HepG2 (cell line): ENCODE results near the gene ELL3. TPM values are rescaled to one million over a fixed set of nuclear protein-coding genes. Genes with fewer than 3 reads are reported as not detected.

Source experiments
- AHR ChIP-seq: IDR thresholded peaks from 2 replicates; pipeline ENCODE4 v1.6.1; 2018; ENCODE audit warnings: missing genetic modification reagents, missing compliant biosample characterization
- BCLAF1 ChIP-seq: fragments of 450-650 bp; IDR thresholded peaks from 2 replicates; pipeline ENCODE4 v1.6.1; 2017; ENCODE audit warnings: mild to moderate bottlenecking
- CENPT ChIP-seq: sonication (generic); formaldehyde crosslinking; IDR thresholded peaks from 2 replicates; pipeline ENCODE4 v1.8.0; 2022; ENCODE audit warnings: low read depth, mild to moderate bottlenecking, moderate library complexity, missing genetic modification reagents
- CREM ChIP-seq, 2 experiments: sonication (generic) in 1 of 2; formaldehyde crosslinking in 1 of 2; IDR thresholded peaks; 2 replicates each; pipeline versions ENCODE4 v1.4.0 to v1.6.1; 2016 to 2020; ENCODE audit warnings: antibody characterized with exemption in 1 of 2, mild to moderate bottlenecking in 1 of 2, missing genetic modification reagents in 1 of 2
- CTCF ChIP-seq: sonication (generic); formaldehyde crosslinking; IDR thresholded peaks from 2 replicates; pipeline ENCODE4 v1.5.0; 2020; ENCODE audit warnings: mild to moderate bottlenecking, missing genetic modification reagents, moderate library complexity
- ELF3 ChIP-seq: IDR thresholded peaks from 2 replicates; pipeline ENCODE4 v1.6.1; 2016; ENCODE audit warnings: missing genetic modification reagents, missing compliant biosample characterization
- FOXA3 ChIP-seq: IDR thresholded peaks from 2 replicates; pipeline ENCODE4 v1.6.1; 2016; ENCODE audit warnings: missing genetic modification reagents, missing compliant biosample characterization
- GLMP ChIP-seq: sonication (generic); formaldehyde crosslinking; IDR thresholded peaks from 2 replicates; pipeline ENCODE4 v1.9.0; 2021; ENCODE audit warnings: missing genetic modification reagents, mild to moderate bottlenecking, borderline replicate concordance
- GPN1 ChIP-seq: sonication (generic); formaldehyde crosslinking; IDR thresholded peaks from 2 replicates; pipeline ENCODE4 v1.5.1; 2020; ENCODE audit warnings: missing genetic modification reagents, borderline replicate concordance
- MTF1 ChIP-seq: sonication (generic); formaldehyde crosslinking; IDR thresholded peaks from 2 replicates; pipeline ENCODE4 v1.5.0; 2020; ENCODE audit warnings: missing genetic modification reagents
- MXD3 ChIP-seq: IDR thresholded peaks from 2 replicates; pipeline ENCODE4 v1.6.1; 2016; ENCODE audit warnings: mild to moderate bottlenecking, missing biosample characterization, missing genetic modification reagents
- MYC ChIP-seq: sonication (generic); formaldehyde crosslinking; IDR thresholded peaks from 2 replicates; pipeline ENCODE4 v1.9.0; 2021; ENCODE audit warnings: missing genetic modification reagents, borderline replicate concordance
- POLR2AphosphoS5 ChIP-seq: IDR thresholded peaks from 2 replicates; pipeline ENCODE4 v1.6.1; 2012; ENCODE audit warnings: low read depth, low read length
- RXRB ChIP-seq: IDR thresholded peaks from 2 replicates; pipeline ENCODE4 v1.6.1; 2016; ENCODE audit warnings: borderline replicate concordance, missing genetic modification reagents, missing compliant biosample characterization
- SMARCC2 ChIP-seq: fragments of 450-650 bp; IDR thresholded peaks from 2 replicates; pipeline ENCODE4 v1.6.1; 2017; ENCODE audit warnings: antibody characterized with exemption, mild to moderate bottlenecking
- ZBTB42 ChIP-seq: sonication (generic); formaldehyde crosslinking; IDR thresholded peaks from 2 replicates; pipeline ENCODE4 v1.5.0; 2020; ENCODE audit warnings: mild to moderate bottlenecking, missing genetic modification reagents
- ZFP36L2 ChIP-seq: sonication (generic); formaldehyde crosslinking; IDR thresholded peaks from 2 replicates; pipeline ENCODE4 v1.4.0; 2020; ENCODE audit warnings: missing genetic modification reagents
- ZFP62 ChIP-seq: sonication (generic); formaldehyde crosslinking; IDR thresholded peaks from 2 replicates; pipeline ENCODE4 v1.4.0; 2020; ENCODE audit warnings: missing genetic modification reagents
- ZNF232 ChIP-seq: sonication (generic); formaldehyde crosslinking; IDR thresholded peaks from 2 replicates; pipeline ENCODE4 v1.4.0; 2020; ENCODE audit warnings: missing genetic modification reagents, borderline replicate concordance
- ZNF850 ChIP-seq: sonication (generic); formaldehyde crosslinking; conservative IDR thresholded peaks from 2 replicates; pipeline ENCODE4 v1.9.0; 2021; ENCODE audit warnings: mild to moderate bottlenecking, missing genetic modification reagents
- ZSCAN22 ChIP-seq: sonication (generic); formaldehyde crosslinking; IDR thresholded peaks from 2 replicates; pipeline ENCODE4 v1.4.0; 2020; ENCODE audit warnings: mild to moderate bottlenecking, missing genetic modification reagents
- polyA plus RNA-seq, 8 experiments: library from polyadenylated mRNA; depleted of rRNA in 3 of 8; stranded (reverse) in 7 of 8; unstranded in 1 of 8; fragments of >200 nt; fragmentation: Illumina TruSeq in 4 of 8; extraction: Trizol in 4 of 8; gene quantifications; 2 replicates each; pipeline versions ENCODE4 v1.2.1 to v1.2.3, GENCODE V29; 2011 to 2016; ENCODE audit warnings: low read depth in 4 of 8, missing spikeins in 1 of 8, mixed read lengths in 1 of 8; ENCODE audit not compliant: insufficient read depth in 1 of 8
- total RNA-seq, 5 experiments: library from RNA; depleted of rRNA; stranded (reverse); fragments of >200 nt; fragmentation: Illumina TruSeq; extraction: Trizol; gene quantifications; 2 replicates each; pipeline ENCODE4 v1.2.3, GENCODE V29; 2016; ENCODE audit warnings: low read depth in 1 of 5
- TF ChIP-seq, protein P1 (sequence below): sonication (generic); formaldehyde crosslinking; IDR thresholded peaks from 2 replicates; pipeline ENCODE4 v1.8.0; 2022; ENCODE audit warnings: mild to moderate bottlenecking, missing genetic modification reagents; ENCODE audit not compliant: insufficient replicate concordance

The ELL3 gene
- total and polyA plus RNA-seq, 2 of the 13 experiments (the other 11 are each of a cell fraction or from before 2014, with no cell fraction given): 6.1 to 8.8 TPM

- TF ChIP-seq BCLAF1 (no peak), SMARCC2 (no peak), MTF1 (no peak), ELF3 (peak; percentile 81), FOXA3 (CRISPR knock-in tag) (0 out of 2 replicates have a peak, but pooled peaks have one; percentile 19), CREM (IDR thresholded peaks at IDR 0.05) (peak; percentile 62; the same call in 1 of the 2 replicates), CREM (CRISPR knock-in tag; IDR thresholded peaks at IDR 0.05) (no peak), RXRB (CRISPR knock-in tag) (peak; percentile 32; the same call in 1 of the 2 replicates), MYC (peak; percentile 80), AHR (CRISPR knock-in tag) (no peak), ZNF850 (CRISPR knock-in tag) (no peak), ZNF232 (CRISPR knock-in tag) (0 out of 2 replicates have a peak, but pooled peaks have one; percentile 31), ZBTB42 (CRISPR knock-in tag) (no peak), ZFP62 (CRISPR knock-in tag) (no peak), ZSCAN22 (no peak), ZFP36L2 (CRISPR knock-in tag) (no peak; the same call in 1 of the 2 replicates), MXD3 (CRISPR knock-in tag) (0 out of 2 replicates have a peak, but pooled peaks have one; percentile 22), GPN1 (CRISPR knock-in tag) (no peak), GLMP (CRISPR knock-in tag) (no peak), CENPT (CRISPR knock-in tag) (0 out of 2 replicates have a peak, but pooled peaks have one; percentile 79), CTCF (CRISPR knock-in tag) (no peak), POLR2AphosphoS5 (peak; percentile 95)
- TF ChIP-seq, protein P1, sequence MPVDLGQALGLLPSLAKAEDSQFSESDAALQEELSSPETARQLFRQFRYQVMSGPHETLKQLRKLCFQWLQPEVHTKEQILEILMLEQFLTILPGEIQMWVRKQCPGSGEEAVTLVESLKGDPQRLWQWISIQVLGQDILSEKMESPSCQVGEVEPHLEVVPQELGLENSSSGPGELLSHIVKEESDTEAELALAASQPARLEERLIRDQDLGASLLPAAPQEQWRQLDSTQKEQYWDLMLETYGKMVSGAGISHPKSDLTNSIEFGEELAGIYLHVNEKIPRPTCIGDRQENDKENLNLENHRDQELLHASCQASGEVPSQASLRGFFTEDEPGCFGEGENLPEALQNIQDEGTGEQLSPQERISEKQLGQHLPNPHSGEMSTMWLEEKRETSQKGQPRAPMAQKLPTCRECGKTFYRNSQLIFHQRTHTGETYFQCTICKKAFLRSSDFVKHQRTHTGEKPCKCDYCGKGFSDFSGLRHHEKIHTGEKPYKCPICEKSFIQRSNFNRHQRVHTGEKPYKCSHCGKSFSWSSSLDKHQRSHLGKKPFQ (CRISPR knock-in tag): no peak
These were observed 23.7 kb upstream of the ELL3 start, which contains the start of gene HYPK (continued) for GRCh38 chr15:43800286-43801141.
